K562 (cell line): ENCODE results near the gene LSM4. TPM values are rescaled to one million over a fixed set of nuclear protein-coding genes. Genes with fewer than 3 reads are reported as not detected.

Experiments
- ATAC-seq: fragments of 200-7000 bp; cut with Tn5 transposase; 3 replicates; pipeline ENCODE4 v1.9.1; 2020; ENCODE audit warnings: moderate library complexity
- BruUV-seq: library from RNA; stranded (reverse); fragments of 400-500 nt; replicated peaks from 2 replicates; lab custom pipeline; 2021; lab: Mats Ljungman, UMichigan
- CTCF ChIA-PET: fragments of 300-600 bp; formaldehyde crosslinking; extraction: SDS; loops from one replicate; lab custom pipeline; 2021; ENCODE audit warnings: low intra/inter-chr PET ratio; lab: Yijun Ruan, JAX
- POLR2A ChIA-PET: fragments of 300-600, 350-650 bp; sonication (Branson Sonifier 250); formaldehyde crosslinking; extraction: SDS; loops from one replicate; lab custom pipeline; 2021; ENCODE audit warnings: antibody characterized with exemption, inconsistent platforms; lab: Yijun Ruan, JAX
- DNase-seq, 4 experiments: peaks; one replicate each; pipeline versions ENCODE4 v3.0.0 to v3.0.0-alpha.2; 2011 to 2018; ENCODE audit warnings: low spot score in 3 of 4, mixed read lengths in 3 of 4; ENCODE audit errors: extremely low read depth in 1 of 4
- FAIRE-seq: peaks from 2 replicates; lab custom pipeline; 2011; peaks lifted over from hg19 to GRCh38; lab: Jason Lieb, UNC
- H2AFZ ChIP-seq: 2 replicates; pipeline ENCODE4 v1.6.0; 2011; ENCODE audit warnings: low read depth, low read length, control low read depth, inconsistent platforms
- H3K27ac ChIP-seq: fragments of 200-600 bp; 3 replicates; pipeline ENCODE4 v1.8.0; 2011; ENCODE audit warnings: low read depth, mild to moderate bottlenecking, control low read depth, inconsistent platforms, low read length, moderate library complexity, mixed read lengths; ENCODE audit errors: extremely low read depth
- H3K27me3 ChIP-seq, 2 experiments: fragments of 300-600 bp in 1 of 2; 2 replicates in 1 of 2; 3 replicates in 1 of 2; pipeline versions ENCODE4 v1.6.0 to v1.8.0; 2011; ENCODE audit warnings: inconsistent platforms in 2 of 2, low read length in 2 of 2, mild to moderate bottlenecking in 1 of 2, mixed read lengths in 1 of 2, moderate library complexity in 1 of 2; ENCODE audit not compliant: control insufficient read depth in 2 of 2, insufficient read depth in 2 of 2
- H3K36me3 ChIP-seq: fragments of 300-600 bp; 3 replicates; pipeline ENCODE4 v1.8.0; 2011; ENCODE audit warnings: mild to moderate bottlenecking, low read length, inconsistent platforms; ENCODE audit not compliant: control insufficient read depth, insufficient read depth
- H3K4me1 ChIP-seq, 2 experiments: fragments of 200-600 bp in 1 of 2; replicated peaks in 1 of 2; 2 replicates in 1 of 2; 3 replicates in 1 of 2; pipeline versions ENCODE4 v1.5.1 to v1.8.0; 2011; ENCODE audit warnings: inconsistent platforms in 2 of 2, low read length in 2 of 2, mild to moderate bottlenecking in 1 of 2, mixed read lengths in 1 of 2, moderate library complexity in 1 of 2; ENCODE audit not compliant: control insufficient read depth in 2 of 2, insufficient read depth in 2 of 2
- H3K4me2 ChIP-seq: 2 replicates; pipeline ENCODE4 v1.6.1; 2011; ENCODE audit warnings: low read length, control low read depth, inconsistent platforms, mixed read lengths; ENCODE audit not compliant: insufficient read depth
- H3K4me3 ChIP-seq: fragments of 200-600 bp; sonication (generic), shearing (Covaris generic); 2 replicates; pipeline ENCODE4 v1.5.1; 2016; ENCODE audit warnings: control low read depth, inconsistent platforms
- H3K79me2 ChIP-seq: fragments of 200-600 bp; 3 replicates; pipeline ENCODE4 v1.8.0; 2011; ENCODE audit warnings: low read length, inconsistent platforms; ENCODE audit not compliant: control insufficient read depth, insufficient read depth
- H3K9ac ChIP-seq, 2 experiments: 2 replicates each; pipeline versions ENCODE4 v1.6.0 to v1.6.1; 2011; ENCODE audit warnings: low read depth in 2 of 2, low read length in 2 of 2, control low read depth in 1 of 2, inconsistent platforms in 1 of 2, mild to moderate bottlenecking in 1 of 2, mixed read lengths in 1 of 2; ENCODE audit not compliant: insufficient read depth in 1 of 2
- H3K9me1 ChIP-seq: one replicate; pipeline ENCODE4 v1.6.0; 2011; ENCODE audit warnings: inconsistent platforms, mild to moderate bottlenecking, low read length, moderate library complexity; ENCODE audit not compliant: control insufficient read depth, insufficient read depth
- H3K9me3 ChIP-seq: replicated peaks from 2 replicates; pipeline ENCODE4 v1.5.1; 2011; ENCODE audit warnings: low read depth, low read length, inconsistent platforms; ENCODE audit not compliant: control insufficient read depth, insufficient read depth
- H4K20me1 ChIP-seq: replicated peaks from 2 replicates; pipeline ENCODE4 v1.6.1; 2011; ENCODE audit warnings: low read length, inconsistent platforms, mixed read lengths; ENCODE audit not compliant: control insufficient read depth, insufficient read depth
- ADNP ChIP-seq: fragments of 200-800 bp; sonication (Bioruptor generic); IDR thresholded peaks from 2 replicates; pipeline ENCODE4 v1.6.1; 2016; ENCODE audit warnings: missing genetic modification characterization, missing compliant biosample characterization
- ATF7 ChIP-seq: fragments of 450-650 bp; IDR thresholded peaks from 2 replicates; pipeline ENCODE4 v1.7.1; 2014; ENCODE audit warnings: mild to moderate bottlenecking, moderate library complexity
- BRCA1 ChIP-seq, 2 experiments: fragments of 450-650 bp in 1 of 2; sonication (generic) in 1 of 2; formaldehyde crosslinking in 1 of 2; IDR thresholded peaks; 2 replicates each; pipeline versions ENCODE4 v1.5.0 to v1.6.1; 2017 to 2020; ENCODE audit warnings: mild to moderate bottlenecking in 1 of 2, missing genetic modification reagents in 1 of 2
- DPF2 ChIP-seq: fragments of 450-650 bp; IDR thresholded peaks from 2 replicates; pipeline ENCODE4 v1.6.1; 2016
- ERF ChIP-seq: fragments of 450-650 bp; formaldehyde crosslinking; IDR thresholded peaks from 2 replicates; pipeline ENCODE4 v1.4.0; 2020; ENCODE audit warnings: mild to moderate bottlenecking, mixed read lengths
- NCOR1 ChIP-seq: fragments of 450-650 bp; IDR thresholded peaks from 2 replicates; pipeline ENCODE4 v1.6.1; 2016; ENCODE audit warnings: mild to moderate bottlenecking, moderate library complexity
- PHF8 ChIP-seq: fragments of 200-600 bp; sonication (generic); IDR thresholded peaks from 2 replicates; pipeline ENCODE4 v1.6.1; 2012; ENCODE audit warnings: mixed run types, mild to moderate bottlenecking, inconsistent platforms, low read length, moderate library complexity, borderline replicate concordance
- POLR2AphosphoS2 ChIP-seq: IDR thresholded peaks from 2 replicates; pipeline ENCODE4 v1.6.1; 2012; ENCODE audit warnings: low read length, improper control_type of control experiment
- SMARCA5 ChIP-seq: fragments of 450-650 bp; IDR thresholded peaks from 2 replicates; pipeline ENCODE4 v1.6.1; 2016
- SUPT5H ChIP-seq: fragments of 450-650 bp; IDR thresholded peaks from 2 replicates; pipeline ENCODE4 v1.6.1; 2016
- U2AF1 ChIP-seq: fragments of 200-400 bp; formaldehyde crosslinking; optimal IDR thresholded peaks from 2 replicates; pipeline ENCODE3; 2017; ENCODE audit warnings: mild to moderate bottlenecking, low read depth, low read length, moderate library complexity
- ZNF175 ChIP-seq: fragments of 200-800 bp; sonication (Bioruptor generic); IDR thresholded peaks from 2 replicates; pipeline ENCODE4 v1.6.1; 2016; ENCODE audit warnings: low read depth, mild to moderate bottlenecking, missing genetic modification characterization, missing compliant biosample characterization
- ZNF431 ChIP-seq: sonication (generic); formaldehyde crosslinking; IDR thresholded peaks from 2 replicates; pipeline ENCODE4 v1.8.0; 2022; ENCODE audit warnings: mild to moderate bottlenecking, missing genetic modification reagents
- ZNF57 ChIP-seq: fragments of 450-650 bp; formaldehyde crosslinking; IDR thresholded peaks from 2 replicates; pipeline ENCODE4 v1.4.0; 2020; ENCODE audit warnings: mild to moderate bottlenecking, moderate library complexity
- ZNF644 ChIP-seq: fragments of 200-800 bp; sonication (Bioruptor generic); IDR thresholded peaks from 2 replicates; pipeline ENCODE4 v1.6.1; 2016; ENCODE audit warnings: low read depth, missing genetic modification characterization, missing compliant biosample characterization
- WGBS: fragments of 100-300 bp; shearing (Covaris generic); methylation state at CpG from one replicate; pipeline ENCODE4 v1.1.6; 2016; ENCODE audit warnings: low coverage, mixed read lengths; ENCODE audit not compliant: insufficient coverage; ENCODE audit errors: missing lambda C conversion rate; 5-methylcytosine and 5-hydroxymethylcytosine counted together
- in situ Hi-C: fragments of 300-500 bp; cut with MboI; formaldehyde crosslinking; loops from 4 replicates; pipeline ENCODE4 v1.15.0; 2018; ENCODE audit warnings: inconsistent platforms, mixed read lengths
- intact Hi-C: fragments of 100-400 bp; cut with micrococcal nuclease; formaldehyde crosslinking; loops from 2 replicates; pipeline ENCODE4 v1.14.2; 2022
- polyA plus RNA-seq, 8 experiments: library from polyadenylated mRNA; depleted of rRNA in 4 of 8; stranded (reverse) in 5 of 8; unstranded in 3 of 8; fragments of >200 nt; fragmentation: Nextera tagmentation in 2 of 8; fragmentation: Illumina TruSeq in 1 of 8; extraction: Ambion mirVana in 2 of 8; extraction: Trizol in 1 of 8; gene quantifications; 2 replicates each; pipeline versions ENCODE4 v1.2.1 to v1.2.3, GENCODE V29; 2011 to 2014; ENCODE audit warnings: inconsistent platforms in 1 of 8, missing spikeins in 1 of 8
- total RNA-seq, 7 experiments: library from RNA; depleted of rRNA in 6 of 7; stranded (reverse); fragments of >200 nt in 6 of 7; fragmentation: Illumina TruSeq in 2 of 7; extraction: Trizol in 2 of 7; gene quantifications; 2 replicates each; pipeline versions ENCODE4 v1.2.1 to v1.2.3, GENCODE V29; 2011 to 2021; ENCODE audit warnings: low replicate concordance in 1 of 7
- TF ChIP-seq, protein P1 (sequence below): IDR thresholded peaks from 3 replicates; pipeline ENCODE4 v1.6.1; 2011; ENCODE audit warnings: borderline replicate concordance, mild to moderate bottlenecking; ENCODE audit not compliant: insufficient read length, insufficient read depth
- TF ChIP-seq, protein P2 (sequence below): sonication (generic); formaldehyde crosslinking; IDR thresholded peaks from 2 replicates; pipeline ENCODE4 v1.8.0; 2022; ENCODE audit warnings: missing genetic modification reagents, mild to moderate bottlenecking, borderline replicate concordance
- TF ChIP-seq, protein P3 (sequence below): sonication (generic); formaldehyde crosslinking; IDR thresholded peaks from 2 replicates; pipeline ENCODE4 v1.8.0; 2022; ENCODE audit warnings: mild to moderate bottlenecking, missing genetic modification reagents

LSM4 gene
- total and polyA plus RNA-seq, 9 of the 15 experiments (the other 6 are each of a cell fraction or from before 2014, with no cell fraction given), result 11.9 to 763 (median 202) TPM

DNA sequence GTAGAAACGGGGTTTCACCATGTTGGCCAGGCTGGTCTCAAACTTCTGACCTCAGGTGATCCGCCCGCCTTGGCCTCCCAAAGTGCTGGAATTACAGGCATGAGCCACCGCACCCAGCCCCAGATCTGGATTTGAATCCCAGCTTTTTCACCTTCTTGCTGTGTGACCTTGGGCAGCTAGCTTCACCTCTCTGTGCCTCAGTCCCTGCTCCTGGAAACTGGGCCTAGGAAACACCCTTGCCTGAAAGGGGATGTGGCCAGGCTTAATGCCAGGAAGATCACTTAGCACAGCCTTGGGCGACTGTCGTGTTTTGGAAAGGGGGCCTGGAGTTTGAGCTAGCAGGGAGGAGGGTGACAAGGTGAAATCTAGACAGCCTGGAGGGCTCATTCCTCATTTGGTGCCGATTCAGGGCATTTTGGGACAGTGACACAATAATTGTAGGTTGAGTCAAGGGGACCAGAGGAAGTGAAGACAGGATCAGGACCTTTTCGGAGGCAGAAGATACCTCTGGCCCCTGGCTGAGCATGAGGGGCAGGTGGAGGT lies 19.3 kb upstream of the LSM4 start:
- FAIRE-seq, result no peak
- peaks cover 39% of the 10 kb centered on the region for H3K36me3 ChIP-seq
- peak overlapping the region; percentile 12; the same call in 1 of the 3 replicates for H3K27ac ChIP-seq
- ChIA-PET CTCF (interaction anchor here (0.7 kb wide), 1 partner anchor 45 kb away, joined by 4 read pairs; no protein-coding TSS in a partner anchor), POLR2A (interaction anchor here (0.6 to 7.9 kb wide), 5 partner anchors 20 to 492 kb away, joined by 3 to 106 read pairs (median 4); partner anchors contain the start of genes GDF15 and JUND)
- H3K4me3 ChIP-seq, result no peak overlapping the region
- intact Hi-C loops (no loop called here), in situ Hi-C loops (loop anchor here (5.0 kb wide), 1 partner anchor 65 kb away; no protein-coding TSS in a partner anchor)
- H3K9me1 ChIP-seq, result no peaks in the 10 kb centered on the region
- no peak for DNase-seq
- peaks cover 9 to 36% of the 10 kb centered on the region in 2 experiments; a peak in 4 of 5 replicates for H3K4me1 ChIP-seq
- H3K27me3 ChIP-seq, result no peaks in the 10 kb centered on the region
- no peak overlapping the region for H2AFZ ChIP-seq
- H3K4me2 ChIP-seq, result no peak overlapping the region; the same call in 1 of the 2 replicates
- WGBS, result 80% methylated on average over 8 of the region's 8 CpGs
- no TSS peak for BruUV-seq
- no peaks in the 10 kb centered on the region for H3K9me3 ChIP-seq
- H3K9ac ChIP-seq, result peak overlapping the region in 1 of 2 experiments; percentile 83; a peak in 1 of 4 replicates
- ATAC-seq, result no peak
- H3K79me2 ChIP-seq, result peaks cover 29% of the 10 kb centered on the region
- H4K20me1 ChIP-seq, result no peaks in the 10 kb centered on the region
- TF ChIP-seq ZNF175 (no peak), ZNF431 (CRISPR knock-in tag) (0 out of 2 replicates have a peak, but pooled peaks have one; percentile 31), DPF2 (no peak), ZNF57 (CRISPR knock-in tag) (no peak), PHF8 (no peak), U2AF1 (no peak), SMARCA5 (0 out of 2 replicates have a peak, but pooled peaks have one; percentile 55), NCOR1 (no peak), SUPT5H (no peak), ADNP (no peak), POLR2AphosphoS2 (no peak), ZNF644 (tag) (no peak), BRCA1 (IDR thresholded peaks at IDR 0.05) (no peak), BRCA1 (CRISPR knock-in tag; IDR thresholded peaks at IDR 0.05) (no peak), ERF (CRISPR knock-in tag) (no peak), ATF7 (no peak)
- TF ChIP-seq, protein P1, sequence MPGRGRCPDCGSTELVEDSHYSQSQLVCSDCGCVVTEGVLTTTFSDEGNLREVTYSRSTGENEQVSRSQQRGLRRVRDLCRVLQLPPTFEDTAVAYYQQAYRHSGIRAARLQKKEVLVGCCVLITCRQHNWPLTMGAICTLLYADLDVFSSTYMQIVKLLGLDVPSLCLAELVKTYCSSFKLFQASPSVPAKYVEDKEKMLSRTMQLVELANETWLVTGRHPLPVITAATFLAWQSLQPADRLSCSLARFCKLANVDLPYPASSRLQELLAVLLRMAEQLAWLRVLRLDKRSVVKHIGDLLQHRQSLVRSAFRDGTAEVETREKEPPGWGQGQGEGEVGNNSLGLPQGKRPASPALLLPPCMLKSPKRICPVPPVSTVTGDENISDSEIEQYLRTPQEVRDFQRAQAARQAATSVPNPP, result no peak
- TF ChIP-seq, protein P2, sequence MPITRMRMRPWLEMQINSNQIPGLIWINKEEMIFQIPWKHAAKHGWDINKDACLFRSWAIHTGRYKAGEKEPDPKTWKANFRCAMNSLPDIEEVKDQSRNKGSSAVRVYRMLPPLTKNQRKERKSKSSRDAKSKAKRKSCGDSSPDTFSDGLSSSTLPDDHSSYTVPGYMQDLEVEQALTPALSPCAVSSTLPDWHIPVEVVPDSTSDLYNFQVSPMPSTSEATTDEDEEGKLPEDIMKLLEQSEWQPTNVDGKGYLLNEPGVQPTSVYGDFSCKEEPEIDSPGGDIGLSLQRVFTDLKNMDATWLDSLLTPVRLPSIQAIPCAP (CRISPR knock-in tag), result no peak
- TF ChIP-seq, protein P3, sequence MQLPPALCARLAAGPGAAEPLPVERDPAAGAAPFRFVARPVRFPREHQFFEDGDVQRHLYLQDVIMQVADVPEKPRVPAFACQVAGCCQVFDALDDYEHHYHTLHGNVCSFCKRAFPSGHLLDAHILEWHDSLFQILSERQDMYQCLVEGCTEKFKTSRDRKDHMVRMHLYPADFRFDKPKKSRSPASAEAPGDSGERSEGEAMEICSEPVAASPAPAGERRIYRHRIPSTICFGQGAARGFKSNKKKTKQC, result no peak
